Activated T-helper 2 cell treated with anti-CD3 and anti-CD28 coated beads, Interferon-gamma antibody, Interleukin-2, Interleukin-4, amounts not matched to agents 10 μg/mL and 5 μg/mL and 100 μg/mL, durations not matched to agents 14 hours and 24 hours and 36 hours (primary cell): ENCODE results near the gene KIF21B. TPM values are rescaled to one million over a fixed set of nuclear protein-coding genes. Genes with fewer than 3 reads are reported as not detected.

Experiments used
- DNase-seq: peaks from one replicate; pipeline ENCODE4 v3.0.0; 2021; ENCODE audit warnings: low spot score
- H3K27ac Mint-ChIP-seq: one replicate; pipeline ENCODE4 v1.8.0; 2021; ENCODE audit warnings: mixed read lengths
- H3K27me3 Mint-ChIP-seq: one replicate; pipeline ENCODE4 v1.8.0; 2021; ENCODE audit warnings: low read depth, mixed read lengths
- H3K36me3 Mint-ChIP-seq: one replicate; pipeline ENCODE4 v1.8.0; 2021; ENCODE audit warnings: low read depth, mixed read lengths
- H3K4me1 Mint-ChIP-seq: one replicate; pipeline ENCODE4 v1.8.0; 2021; ENCODE audit warnings: low read depth, mixed read lengths
- H3K4me3 Mint-ChIP-seq: one replicate; pipeline ENCODE4 v1.8.0; 2021; ENCODE audit warnings: low read depth, mild to moderate bottlenecking, moderate library complexity, mixed read lengths
- H3K9me3 Mint-ChIP-seq: one replicate; pipeline ENCODE4 v1.8.0; 2021; ENCODE audit warnings: mixed read lengths
- intact Hi-C: fragments of 100-400 bp; cut with micrococcal nuclease; formaldehyde crosslinking; loops from one replicate; pipeline ENCODE4 v1.15.1; 2023
- total RNA-seq: library from RNA; stranded (reverse); gene quantifications from 2 replicates; pipeline ENCODE4 v1.2.3, GENCODE V29; 2022

KIF21B gene
- total RNA-seq, 1 donor from 2014 or later, result 53.2 TPM

- Mint-ChIP-seq H3K9me3 (no peaks in the 10 kb centered on the region), H3K27ac (no peak overlapping the region), H3K36me3 (no peaks in the 10 kb centered on the region), H3K4me3 (no peak overlapping the region), H3K27me3 (peaks cover 42% of the 10 kb centered on the region), H3K4me1 (peaks cover 3% of the 10 kb centered on the region)
- intact Hi-C loops, result no loop called here
- no peak for DNase-seq
These were observed 101.1 kb downstream of the KIF21B start for GRCh38 chr1:200922406-200922805.

- intact Hi-C loops, result no loop called here
- Mint-ChIP-seq H3K4me1 (peaks cover 3% of the 10 kb centered on the region), H3K9me3 (no peaks in the 10 kb centered on the region), H3K27ac (no peak overlapping the region), H3K36me3 (no peaks in the 10 kb centered on the region), H3K27me3 (peaks cover 36% of the 10 kb centered on the region), H3K4me3 (no peak overlapping the region)
- no peak for DNase-seq
These were observed 101.9 kb downstream of the KIF21B start for GRCh38 chr1:200921571-200922110.

Other genes with a start within 250 kb of the KIF21B start
- gene GPR25, start 150.7 kb downstream of the KIF21B start, total RNA-seq, result not detected in 2 replicates
- gene INAVA, start 128.8 kb downstream of the KIF21B start, total RNA-seq, result not detected in 2 replicates
- not detected in 2 replicates for gene CACNA1S, start 88.7 kb upstream of the KIF21B start, total RNA-seq
- not detected in 2 replicates for gene ASCL5, start 103.5 kb upstream of the KIF21B start, total RNA-seq
- 14.9 and 16.9 TPM in 2 replicates for gene TMEM9, start 130.8 kb upstream of the KIF21B start, total RNA-seq
- gene IGFN1, start 167.1 kb upstream of the KIF21B start, total RNA-seq, result not detected in 2 replicates